Forelimb muscle (tissue), 1 donor: ENCODE results near the gene HSCB. TPM values are rescaled to one million over a fixed set of nuclear protein-coding genes. Genes with fewer than 3 reads are reported as not detected.
"Not testable (repeated sequence)": the region's sequence is repeated elsewhere in the genome, so short reads cannot be mapped to it uniquely, and the experiment has no call there.

Experiments
- DNase-seq: peaks from one replicate; pipeline ENCODE4 v3.0.0-alpha.2; 2013; ENCODE audit warnings: low read depth
- polyA plus RNA-seq: library from polyadenylated mRNA; unstranded; fragments of 120-200 nt; gene quantifications from one replicate; pipeline ENCODE4 v1.2.1, GENCODE V29; 2013; ENCODE audit not compliant: insufficient read length

Gene HSCB
- polyA plus RNA-seq, 1 donor, result 17.3 TPM

GRCh38 chr22:28791124-28791523 is 49.3 kb downstream of the HSCB start:
- DNase-seq, result no peak

GRCh38 chr22:28791841-28792490 is 50.1 kb downstream of the HSCB start:
- no peak for DNase-seq

- DNase-seq, result no peak
Measured at GRCh38 chr22:28792491-28793383, 50.9 kb downstream of the HSCB start.

DNA sequence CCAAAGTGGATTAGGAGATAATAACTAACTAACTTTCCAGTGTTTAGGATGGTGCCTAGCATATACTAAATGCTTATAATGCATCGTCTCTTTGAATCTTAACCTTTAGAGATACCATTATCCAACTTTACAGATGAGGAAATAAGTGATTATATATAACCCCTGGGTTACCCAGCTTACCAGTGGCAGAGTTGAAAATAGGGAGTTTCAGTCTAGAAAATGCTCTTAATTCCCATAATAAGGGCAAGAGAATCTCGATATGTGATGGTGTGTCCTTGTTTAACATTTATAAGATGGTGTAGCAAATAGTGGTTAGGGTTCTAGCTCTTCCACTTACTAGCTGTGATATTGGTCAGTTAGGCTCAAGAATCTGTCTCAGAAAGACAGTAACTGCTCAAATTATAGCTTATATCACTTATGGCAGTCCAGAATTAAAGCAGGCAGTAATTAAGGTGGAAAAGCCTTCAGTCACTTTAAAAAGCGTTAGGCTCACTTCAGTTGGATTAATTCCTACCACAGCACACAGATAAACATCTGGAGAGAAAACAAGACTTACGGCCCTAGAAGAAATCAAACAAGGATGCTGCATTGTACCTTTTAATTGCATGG is 52.2 kb downstream of the HSCB start:
- DNase-seq, result no peak

DNA sequence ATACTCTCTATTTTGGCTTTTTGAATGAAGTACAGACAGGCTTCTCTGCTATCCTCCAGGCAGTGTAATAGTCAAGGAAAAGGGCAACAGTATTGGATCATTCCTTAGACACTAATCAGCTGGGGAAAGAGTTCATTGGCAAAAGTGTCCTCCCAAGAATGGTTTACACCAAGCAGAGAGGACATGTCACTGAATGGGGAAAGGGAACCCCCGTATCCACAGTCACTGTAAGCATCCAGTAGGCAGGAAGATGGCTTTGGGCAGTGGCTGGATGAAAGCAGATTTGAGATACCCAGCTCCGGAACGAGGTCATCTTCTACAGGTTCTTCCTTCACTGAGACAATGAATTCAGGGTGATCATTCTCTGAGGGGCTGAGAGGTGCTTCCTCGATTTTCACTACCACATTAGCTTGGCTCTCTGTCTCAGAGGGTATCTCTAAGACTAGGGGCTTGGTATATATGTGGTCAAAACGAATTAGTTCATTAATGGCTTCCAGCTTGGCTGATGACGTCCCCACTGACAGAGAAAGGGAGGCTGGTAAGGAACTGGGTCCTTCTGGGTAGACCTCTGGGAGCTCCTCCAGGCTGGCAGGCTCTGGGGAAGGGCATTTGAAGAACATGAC is 53.3 kb downstream of the HSCB start:
- DNase-seq, result no peak

DNA sequence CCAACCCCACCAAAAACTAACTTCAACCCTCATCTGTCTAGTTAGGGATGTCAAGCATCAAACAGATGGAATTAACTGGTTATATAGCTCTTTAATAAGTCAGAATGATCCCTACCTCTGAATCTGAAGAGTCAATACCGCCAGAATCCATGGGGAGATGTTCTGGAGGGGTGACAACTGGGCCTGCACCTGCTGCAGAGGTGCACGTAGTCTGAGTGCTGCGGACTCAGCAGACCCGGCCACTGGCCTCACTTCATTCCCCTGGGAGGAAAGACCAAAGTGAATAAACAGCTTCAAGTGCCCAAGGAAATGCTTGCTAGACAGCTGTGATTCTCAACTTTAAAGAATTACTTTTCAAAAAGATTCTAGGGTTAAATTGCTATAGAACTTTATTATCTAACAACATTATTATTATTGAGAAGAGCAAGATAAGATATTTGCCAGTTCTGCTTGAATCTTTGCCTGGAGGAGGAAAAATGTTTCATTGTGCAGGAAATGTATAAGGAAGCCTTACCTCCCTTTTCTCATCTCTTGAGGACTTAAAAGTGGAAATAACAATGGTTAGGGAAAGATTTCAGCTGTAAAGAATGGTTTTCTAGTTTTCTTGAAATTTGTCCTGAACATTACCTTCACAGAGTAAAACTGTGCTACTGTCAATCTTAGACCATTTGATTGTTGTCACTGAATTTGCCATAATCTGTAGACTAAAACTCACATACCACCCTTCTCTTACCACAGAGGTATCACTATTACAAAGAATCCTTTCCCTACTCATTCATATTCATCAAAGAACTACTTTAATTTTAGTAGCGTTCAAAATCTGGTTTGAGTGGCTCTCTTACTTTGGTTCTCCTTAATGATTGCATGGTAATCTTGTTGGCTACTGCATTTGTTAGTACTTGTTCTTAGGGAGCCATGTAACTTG is 54.4 kb downstream of the HSCB start:
- no peak for DNase-seq

GRCh38 chr22:28798810-28799605 is 57.2 kb downstream of the HSCB start:
- no peak for DNase-seq

DNA sequence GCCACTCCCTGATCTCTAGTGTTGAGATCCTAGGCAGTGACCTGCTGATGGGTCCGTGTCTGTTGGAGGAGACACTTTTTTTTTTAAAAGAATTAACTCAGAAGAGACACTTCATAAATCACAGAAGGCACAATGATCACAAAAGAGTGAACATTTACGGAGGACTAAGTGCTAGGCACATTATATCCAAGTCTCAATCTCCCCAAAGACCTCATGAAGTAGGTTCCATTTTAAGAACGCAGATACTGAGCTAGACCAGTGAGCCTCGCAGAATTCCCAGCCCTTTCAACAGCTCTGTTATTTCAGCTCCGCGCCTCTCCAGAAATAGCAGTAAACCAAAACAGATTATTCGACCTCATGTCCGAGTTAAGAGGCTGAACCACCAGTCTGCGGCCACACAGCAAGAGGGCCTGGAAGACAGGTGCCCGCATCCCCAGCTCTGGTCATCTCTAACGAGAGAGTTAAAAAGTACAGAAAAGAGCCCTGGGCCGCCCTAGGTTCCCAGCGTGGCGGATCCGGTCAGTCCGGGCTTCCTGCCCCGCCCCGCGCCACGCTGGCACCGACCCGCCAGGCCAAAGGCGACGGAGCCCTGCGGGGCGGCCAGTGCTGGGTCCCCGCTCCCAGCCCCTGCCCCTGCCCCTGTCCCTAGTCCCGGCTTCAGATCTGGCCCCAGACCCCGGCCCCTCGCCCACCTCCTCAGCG is 57.9 kb downstream of the HSCB start:
- no peak for DNase-seq

DNA sequence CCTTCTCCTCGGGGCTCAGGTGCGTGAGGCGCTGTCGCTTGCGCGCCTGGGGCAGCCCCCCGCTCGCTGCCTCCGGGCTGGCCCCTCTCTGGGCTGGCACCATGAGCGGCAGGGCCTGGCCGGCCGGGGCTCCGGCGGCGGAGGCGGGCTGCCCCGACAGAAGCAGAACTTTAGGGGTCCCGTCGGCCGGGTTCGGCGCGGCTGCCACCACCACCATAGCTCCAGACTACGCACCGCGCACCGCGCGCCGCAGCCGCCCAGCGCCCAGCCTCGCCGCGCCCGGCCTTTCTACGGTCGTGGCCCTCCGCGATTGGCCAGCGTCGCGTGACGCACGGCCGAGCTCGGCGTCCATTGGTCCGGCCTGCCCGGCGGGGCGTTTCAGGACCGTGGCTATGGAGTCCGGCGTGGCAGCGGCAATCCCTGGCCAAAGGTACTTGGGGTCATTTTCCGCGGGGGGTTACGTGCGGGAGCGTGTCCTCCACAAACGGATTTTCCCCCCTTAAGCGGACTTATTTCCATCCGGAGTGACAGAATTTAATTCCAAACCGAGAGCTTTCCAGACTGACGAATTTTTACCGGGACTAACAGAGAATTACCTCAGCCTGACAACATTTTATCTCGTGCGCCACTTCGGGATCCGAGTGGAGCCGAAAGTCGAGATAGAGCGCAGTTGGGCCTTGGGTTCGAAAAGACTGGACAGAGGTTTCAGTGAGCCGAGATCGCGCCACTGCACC is 58.6 kb downstream of the HSCB start, which contains the start of gene XBP1:
Gene XBP1 (minus strand): TSS at position 262 of the 734 bp plus-strand sequence.
- peak; percentile 87 for DNase-seq

DNA sequence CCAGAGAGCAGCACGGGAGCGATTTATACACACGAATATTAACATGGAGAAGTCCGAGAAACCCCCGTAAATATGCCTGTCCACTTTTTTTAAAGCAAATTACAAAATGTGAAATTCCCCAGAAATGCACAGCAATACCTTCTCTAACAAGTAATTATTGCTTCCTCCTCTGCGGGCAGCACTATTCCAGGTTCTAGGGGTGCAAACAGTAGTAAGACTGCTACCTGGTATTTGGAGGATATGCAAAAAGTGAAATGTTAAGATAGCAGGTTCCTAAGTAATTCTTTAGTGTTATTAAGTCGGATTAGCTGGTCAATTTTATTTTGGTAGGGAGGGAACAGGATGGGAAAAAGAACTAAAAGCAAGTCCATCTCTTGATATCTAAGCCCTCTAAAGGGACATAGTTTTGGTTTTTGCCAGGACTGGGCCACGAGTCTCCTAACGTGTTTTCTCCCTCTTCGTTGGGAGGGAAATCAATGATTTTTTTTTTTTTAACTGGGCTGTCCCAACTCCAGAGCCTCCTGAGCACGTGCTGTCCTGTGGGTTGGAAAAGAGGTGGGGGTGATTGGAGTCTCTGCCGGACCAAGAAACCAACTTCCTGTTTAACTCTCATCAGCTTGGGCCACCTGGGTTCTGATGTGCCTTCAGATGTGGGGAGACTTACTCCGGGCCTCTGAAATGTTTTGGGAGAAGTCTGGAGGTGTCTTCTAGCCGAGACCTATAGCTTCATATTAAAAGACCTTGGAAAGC is 60.2 kb downstream of the HSCB start:
- DNase-seq, result no peak

DNA sequence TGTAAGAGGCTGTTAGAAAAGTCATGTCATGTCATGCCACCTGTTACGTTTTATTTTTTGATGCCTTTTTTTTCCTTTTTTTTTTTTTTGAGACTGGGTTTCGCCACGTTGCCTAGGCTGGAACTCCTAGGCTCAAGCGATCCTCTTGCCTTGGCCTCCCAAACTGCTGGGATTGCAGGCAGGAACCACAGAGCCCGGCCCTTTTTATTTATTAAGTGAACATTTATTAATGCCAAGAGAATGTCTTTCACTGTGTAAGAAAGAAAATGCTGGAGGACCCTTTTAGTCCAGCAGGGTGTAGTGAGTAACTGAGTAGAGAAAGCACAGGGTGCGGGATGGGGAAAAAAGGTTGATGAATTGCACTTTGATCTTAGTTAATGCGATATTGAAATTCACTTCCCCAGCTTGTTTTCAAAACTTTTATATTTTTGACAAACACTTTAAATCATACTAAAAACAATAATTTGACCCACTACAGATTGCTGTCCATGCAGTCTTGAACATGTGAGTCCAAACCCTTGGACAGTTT is 60.8 kb downstream of the HSCB start:
- DNase-seq, result no peak

DNA sequence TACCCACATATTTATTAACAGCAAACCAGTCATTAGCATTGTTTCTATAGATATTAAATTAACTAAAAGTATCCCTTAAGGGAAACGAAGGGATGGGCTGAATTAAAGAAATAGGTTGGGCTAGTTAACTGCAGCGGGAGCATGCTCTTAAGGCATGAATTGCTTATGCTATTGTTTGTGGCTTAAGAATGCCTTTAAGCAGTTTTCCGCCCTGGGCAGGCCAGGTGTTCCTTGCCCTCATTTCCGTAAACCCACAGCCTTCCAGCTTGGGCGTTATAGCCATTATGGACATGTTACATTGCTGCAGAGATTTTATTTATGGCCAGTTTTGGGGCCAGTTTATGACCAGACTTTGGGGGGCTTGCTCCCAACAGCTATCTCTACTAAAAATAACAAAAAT is 63.6 kb downstream of the HSCB start:
- not testable (repeated sequence) for DNase-seq

Other genes starting within 250 kb of the HSCB start
- 24.9 TPM for gene TTC28, start 62.2 kb upstream of the HSCB start, polyA plus RNA-seq
- 6.9 TPM for gene CHEK2, start 219 bp upstream of the HSCB start, polyA plus RNA-seq
- 23.0 TPM for gene CCDC117, start 30.7 kb downstream of the HSCB start, polyA plus RNA-seq
- gene XBP1, start 58.5 kb downstream of the HSCB start, polyA plus RNA-seq, result 63.7 TPM
- 9.7 TPM for gene ZNRF3, start 141.5 kb downstream of the HSCB start, polyA plus RNA-seq